Activated T-helper 17 cell treated with anti-CD3 and anti-CD28 coated beads, Interleukin-2, amount 50 U/mL, for 72 hours (primary cell): ENCODE measurements around the gene SLC2A2. TPM values are rescaled to one million over a fixed set of nuclear protein-coding genes. Genes with fewer than 3 reads are reported as not detected.
"Not testable (repeated sequence)": the region's sequence is repeated elsewhere in the genome, so short reads cannot be mapped to it uniquely, and the experiment has no call there.

Experiments used
- ATAC-seq: fragments of 150-1000 bp; cut with Tn5 transposase; replicated peaks from 2 replicates; pipeline ENCODE4 v1.10.0; 2021; ENCODE audit warnings: mild to moderate bottlenecking, moderate library complexity
- H3K27ac Mint-ChIP-seq: one replicate; pipeline ENCODE4 v1.8.0; 2022; ENCODE audit warnings: mixed read lengths
- H3K27me3 Mint-ChIP-seq: one replicate; pipeline ENCODE4 v1.8.0; 2022; ENCODE audit warnings: mixed read lengths
- H3K36me3 Mint-ChIP-seq: one replicate; pipeline ENCODE4 v1.8.0; 2022; ENCODE audit warnings: low read depth, mild to moderate bottlenecking, mixed read lengths
- H3K4me1 Mint-ChIP-seq: one replicate; pipeline ENCODE4 v1.8.0; 2022; ENCODE audit warnings: mixed read lengths
- H3K4me3 Mint-ChIP-seq: one replicate; pipeline ENCODE4 v1.8.0; 2022; ENCODE audit warnings: mild to moderate bottlenecking, mixed read lengths
- H3K9me3 Mint-ChIP-seq: one replicate; pipeline ENCODE4 v1.8.0; 2022; ENCODE audit warnings: mixed read lengths
- total RNA-seq, 2 donors: library from RNA; stranded (reverse); gene quantifications; one replicate each; pipeline ENCODE4 v1.2.3, GENCODE V29; 2022

Gene SLC2A2
- total RNA-seq, 2 donors from 2014 or later, result not detected

DNA sequence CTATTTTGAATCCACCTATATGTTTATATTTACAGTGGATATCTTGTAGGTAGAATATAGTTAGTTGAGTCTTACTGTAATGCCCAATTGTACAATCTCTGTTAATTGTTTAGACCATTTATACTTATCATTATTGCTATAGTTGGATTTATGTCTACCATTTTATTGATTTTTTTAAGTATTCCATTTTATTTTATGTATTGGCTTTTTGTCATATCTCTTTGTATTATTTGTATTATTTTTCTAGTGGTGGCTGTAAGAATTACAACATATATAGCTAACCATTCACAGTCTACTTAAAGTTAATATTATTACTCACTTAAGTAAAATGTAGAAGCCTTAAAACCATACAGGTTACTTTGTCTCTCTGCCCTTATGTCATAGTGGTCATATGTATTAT, 46.1 kb downstream of the SLC2A2 start:
- ATAC-seq, result no peak
- no peaks in the 10 kb centered on the region for H3K9me3 Mint-ChIP-seq
- peaks cover 20% of the 10 kb centered on the region for H3K27me3 Mint-ChIP-seq
- H3K4me3 Mint-ChIP-seq, result no peak overlapping the region
- H3K27ac Mint-ChIP-seq, result no peak overlapping the region
- H3K36me3 Mint-ChIP-seq, result no peaks in the 10 kb centered on the region
- H3K4me1 Mint-ChIP-seq, result no peaks in the 10 kb centered on the region

DNA sequence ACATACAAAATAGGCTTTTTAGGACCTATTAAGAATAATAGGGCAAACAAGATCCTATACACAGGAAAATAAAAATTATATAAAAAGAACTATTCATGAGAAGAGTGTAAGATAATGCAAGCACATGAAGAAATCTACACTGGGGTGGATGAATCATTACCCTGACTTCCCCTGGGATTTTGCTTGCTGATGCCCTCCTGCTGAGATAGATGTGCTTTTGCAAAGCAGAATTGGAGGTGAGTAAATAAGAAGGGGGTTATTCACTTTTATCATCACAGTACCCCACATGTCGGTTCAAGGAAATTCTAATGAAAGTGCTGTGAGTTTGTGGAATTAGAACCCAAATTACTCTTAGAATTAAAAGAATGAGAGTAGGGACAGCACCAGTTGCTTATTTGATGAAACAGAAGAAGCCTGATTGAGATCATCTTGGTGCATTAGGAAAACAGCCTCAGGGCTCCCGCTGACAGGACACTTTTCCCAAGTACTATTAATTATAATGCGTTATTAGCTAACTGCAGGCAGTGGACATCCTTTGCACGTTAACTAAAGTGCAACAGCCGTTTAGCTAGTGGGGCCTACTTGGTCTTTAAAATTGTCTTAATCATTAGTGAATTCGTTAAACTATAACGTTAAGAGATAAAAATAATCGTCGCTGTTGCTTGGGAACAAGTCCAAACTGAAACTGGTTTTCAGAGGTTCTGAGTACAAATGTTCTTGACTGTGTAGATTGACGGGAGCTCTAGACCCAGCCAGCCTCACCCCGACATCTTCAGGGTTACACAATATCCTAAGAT, 48.4 kb downstream of the SLC2A2 start:
- H3K4me1 Mint-ChIP-seq, result no peaks in the 10 kb centered on the region
- H3K27ac Mint-ChIP-seq, result no peak overlapping the region
- no peaks in the 10 kb centered on the region for H3K36me3 Mint-ChIP-seq
- H3K27me3 Mint-ChIP-seq, result peaks cover 27% of the 10 kb centered on the region
- H3K9me3 Mint-ChIP-seq, result peaks cover 4% of the 10 kb centered on the region
- no peak for ATAC-seq
- no peak overlapping the region for H3K4me3 Mint-ChIP-seq

DNA sequence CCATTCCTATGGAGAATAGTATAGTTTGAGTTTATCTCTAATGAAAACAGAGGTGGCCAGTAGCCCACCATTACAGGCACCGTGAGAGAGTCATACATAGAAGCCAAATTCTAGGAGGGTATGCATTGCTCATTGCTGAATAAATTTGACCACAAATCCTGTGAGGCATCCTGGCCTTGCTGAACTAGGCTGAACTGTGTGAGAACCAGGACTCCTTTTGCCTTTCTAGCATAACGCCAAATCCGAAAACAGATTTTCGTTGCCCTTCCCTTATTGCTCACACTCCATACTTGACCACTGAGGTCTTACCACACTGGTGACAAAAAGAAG, 50.4 kb downstream of the SLC2A2 start:
- ATAC-seq, result no peak
- Mint-ChIP-seq H3K27me3 (peaks cover 30% of the 10 kb centered on the region), H3K36me3 (no peaks in the 10 kb centered on the region), H3K27ac (no peak overlapping the region), H3K4me3 (no peak overlapping the region), H3K9me3 (peaks cover 4% of the 10 kb centered on the region), H3K4me1 (no peaks in the 10 kb centered on the region)

DNA sequence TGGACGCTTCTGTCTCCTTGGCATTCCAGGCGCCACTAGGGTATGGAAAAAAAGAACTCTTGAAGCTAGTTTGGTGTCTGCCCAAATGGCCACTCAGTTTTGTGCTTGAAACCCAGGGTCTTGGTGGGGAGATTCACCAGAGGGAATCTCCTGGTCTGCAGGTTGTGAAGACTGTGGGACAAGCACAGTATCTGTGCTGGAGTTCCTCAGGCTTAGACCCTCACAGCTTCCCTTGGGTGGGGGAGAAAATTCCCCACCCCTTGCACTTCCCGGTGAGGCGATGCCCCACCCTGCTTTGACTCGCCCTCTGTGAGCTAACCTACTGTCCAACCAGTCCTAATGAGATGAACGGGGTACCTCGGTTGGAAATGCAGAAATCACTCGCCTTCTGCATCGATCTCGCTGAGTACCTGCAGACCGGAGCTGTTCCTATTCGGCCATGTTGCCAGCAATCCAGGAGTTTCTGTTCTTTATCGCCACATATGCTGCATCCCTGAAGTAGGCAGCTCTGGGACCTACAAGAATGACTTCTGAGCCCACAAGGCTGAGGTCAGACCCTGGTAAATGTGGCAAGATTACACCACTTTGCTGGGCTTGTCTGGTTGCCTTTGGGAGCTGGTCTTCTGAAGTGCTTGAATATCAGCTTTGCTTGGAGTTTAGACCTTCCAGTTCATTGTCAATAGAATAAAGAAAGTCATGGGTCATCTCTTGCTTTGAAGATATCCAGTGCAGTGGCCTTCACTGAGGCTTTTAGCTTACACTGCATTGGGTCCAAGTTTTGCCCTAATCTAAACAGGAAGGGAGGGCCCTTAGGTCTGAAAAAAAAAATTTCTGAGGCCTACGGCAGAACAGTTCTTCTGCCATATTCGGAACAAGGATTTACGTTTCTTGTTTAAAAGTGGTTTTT, 51.0 kb downstream of the SLC2A2 start:
- no peaks in the 10 kb centered on the region for H3K36me3 Mint-ChIP-seq

GRCh38 chr3:170974872-170975271, 51.6 kb downstream of the SLC2A2 start:
- peaks cover 25% of the 10 kb centered on the region for H3K27me3 Mint-ChIP-seq
- H3K9me3 Mint-ChIP-seq, result peaks cover 7% of the 10 kb centered on the region
- H3K36me3 Mint-ChIP-seq, result no peaks in the 10 kb centered on the region
- no peaks in the 10 kb centered on the region for H3K4me1 Mint-ChIP-seq
- H3K27ac Mint-ChIP-seq, result no peak overlapping the region
- H3K4me3 Mint-ChIP-seq, result no peak overlapping the region
- no peak for ATAC-seq

More for the DNA sequence above, 51.0 kb downstream of the SLC2A2 start:
- no peak overlapping the region for H3K4me3 Mint-ChIP-seq
- ATAC-seq, result no peak
- H3K27ac Mint-ChIP-seq, result no peak overlapping the region
- H3K27me3 Mint-ChIP-seq, result peaks cover 30% of the 10 kb centered on the region
- H3K4me1 Mint-ChIP-seq, result no peaks in the 10 kb centered on the region
- H3K9me3 Mint-ChIP-seq, result peaks cover 7% of the 10 kb centered on the region

- H3K4me1 Mint-ChIP-seq, H3K36me3 Mint-ChIP-seq, H3K27ac Mint-ChIP-seq, H3K9me3 Mint-ChIP-seq, H3K4me3 Mint-ChIP-seq, ATAC-seq: not testable (repeated sequence)
- H3K27me3 Mint-ChIP-seq, result peaks cover 24% of the 10 kb centered on the region
These were observed 53.6 kb downstream of the SLC2A2 start for GRCh38 chr3:170972917-170973316.

DNA sequence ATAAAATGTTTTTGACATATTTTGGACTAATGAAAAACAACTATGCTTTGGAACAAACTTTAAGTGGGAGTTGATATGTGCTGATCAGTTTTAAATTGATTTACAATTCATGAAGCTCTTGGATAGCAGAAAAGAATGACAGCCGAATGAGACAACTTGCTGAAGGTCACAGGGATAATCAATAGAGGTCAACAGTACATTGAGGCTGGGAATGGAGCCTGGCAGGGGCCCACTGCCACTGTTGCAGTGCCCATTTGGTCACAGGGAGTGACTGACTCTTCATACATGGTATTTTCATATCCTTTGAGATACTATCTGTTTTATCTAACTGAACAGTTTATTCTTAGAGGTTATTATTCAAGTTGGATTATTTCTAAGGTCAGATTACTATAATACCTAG, 59.4 kb downstream of the SLC2A2 start:
- Mint-ChIP-seq H3K4me1 (no peaks in the 10 kb centered on the region), H3K27me3 (no peaks in the 10 kb centered on the region), H3K36me3 (no peaks in the 10 kb centered on the region), H3K4me3 (no peak overlapping the region), H3K27ac (no peak overlapping the region), H3K9me3 (peaks cover 4% of the 10 kb centered on the region)
- ATAC-seq, result no peak

DNA sequence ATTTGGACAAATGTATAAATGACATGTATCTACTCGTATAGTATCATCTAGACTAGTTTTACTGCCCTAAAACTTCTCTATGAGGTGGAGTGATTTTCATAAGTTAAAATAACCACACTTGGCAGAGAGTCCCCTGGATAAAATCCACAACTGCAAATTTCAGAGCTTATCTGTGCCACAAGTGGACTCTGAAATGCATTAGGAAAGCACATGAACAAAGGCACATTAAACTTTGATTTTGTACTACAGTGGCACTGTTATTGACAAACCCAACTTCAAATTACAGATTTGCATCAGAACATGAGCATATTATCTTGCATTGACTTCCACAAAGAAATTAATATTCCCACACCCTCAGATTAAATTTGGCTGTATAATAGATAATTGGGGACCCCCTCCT, 60.0 kb downstream of the SLC2A2 start:
- no peak for ATAC-seq
- H3K4me3 Mint-ChIP-seq, result no peak overlapping the region
- no peaks in the 10 kb centered on the region for H3K36me3 Mint-ChIP-seq
- H3K4me1 Mint-ChIP-seq, result no peaks in the 10 kb centered on the region
- H3K27me3 Mint-ChIP-seq, result no peaks in the 10 kb centered on the region
- H3K9me3 Mint-ChIP-seq, result peaks cover 4% of the 10 kb centered on the region
- H3K27ac Mint-ChIP-seq, result no peak overlapping the region

DNA sequence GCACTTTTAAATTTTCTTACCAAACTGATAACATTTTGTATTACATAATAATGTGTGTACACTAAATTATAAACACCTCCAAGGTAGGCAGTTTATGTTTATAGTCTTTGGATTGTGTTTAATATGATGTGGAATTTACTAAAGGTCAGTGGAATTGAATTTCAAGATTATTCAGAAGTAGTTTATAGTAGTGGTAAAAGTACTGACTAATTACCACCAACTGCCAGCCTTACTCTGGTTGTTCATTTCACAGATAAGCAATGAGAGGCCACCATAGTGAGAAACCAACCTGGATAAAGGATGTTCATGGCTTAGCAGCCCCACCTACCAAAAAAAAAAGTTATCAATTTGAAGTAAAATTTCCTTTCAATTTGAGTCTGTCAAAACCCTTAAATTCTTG, 64.1 kb downstream of the SLC2A2 start:
- Mint-ChIP-seq H3K4me1 (no peaks in the 10 kb centered on the region), H3K27me3 (peaks cover 7% of the 10 kb centered on the region), H3K27ac (no peak overlapping the region), H3K36me3 (no peaks in the 10 kb centered on the region), H3K9me3 (no peaks in the 10 kb centered on the region), H3K4me3 (no peak overlapping the region)
- ATAC-seq, result no peak

- Mint-ChIP-seq H3K9me3 (no peaks in the 10 kb centered on the region), H3K27me3 (peaks cover 9% of the 10 kb centered on the region), H3K27ac (no peak overlapping the region), H3K4me1 (no peaks in the 10 kb centered on the region), H3K4me3 (no peak overlapping the region), H3K36me3 (no peaks in the 10 kb centered on the region)
- no peak for ATAC-seq
These were observed 64.7 kb downstream of the SLC2A2 start for GRCh38 chr3:170961616-170962400.

DNA sequence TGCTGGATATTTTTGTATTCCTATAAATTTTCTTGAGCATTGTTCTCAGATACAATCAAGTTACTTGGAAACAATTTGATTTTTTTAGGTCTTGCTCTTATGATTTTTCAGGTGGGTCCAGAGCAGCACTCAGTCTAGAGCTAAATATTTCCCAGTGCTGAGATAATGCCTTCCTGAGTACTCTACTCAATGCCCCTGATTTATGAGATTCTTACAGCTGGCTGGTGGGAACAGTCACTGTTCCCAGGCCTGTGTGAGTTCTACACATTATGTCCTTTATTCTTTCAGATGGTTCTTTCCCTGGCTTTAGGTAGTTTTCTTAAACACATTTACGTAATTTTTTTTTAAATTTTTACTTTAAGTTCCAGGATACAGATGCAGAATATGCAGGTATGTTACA, 67.1 kb downstream of the SLC2A2 start:
- Mint-ChIP-seq H3K4me1 (no peaks in the 10 kb centered on the region), H3K27ac (no peak overlapping the region), H3K4me3 (no peak overlapping the region), H3K36me3 (no peaks in the 10 kb centered on the region), H3K27me3 (peaks cover 17% of the 10 kb centered on the region), H3K9me3 (no peaks in the 10 kb centered on the region)
- no peak for ATAC-seq

GRCh38 chr3:170956647-170957046, 69.9 kb downstream of the SLC2A2 start:
- ATAC-seq, result no peak
- peaks cover 17% of the 10 kb centered on the region for H3K27me3 Mint-ChIP-seq
- H3K4me3 Mint-ChIP-seq, result no peak overlapping the region
- H3K27ac Mint-ChIP-seq, result no peak overlapping the region
- no peaks in the 10 kb centered on the region for H3K4me1 Mint-ChIP-seq
- H3K9me3 Mint-ChIP-seq, result no peaks in the 10 kb centered on the region
- H3K36me3 Mint-ChIP-seq, result no peaks in the 10 kb centered on the region

GRCh38 chr3:170953736-170954135, 72.8 kb downstream of the SLC2A2 start:
- peaks cover 14% of the 10 kb centered on the region for H3K27me3 Mint-ChIP-seq
- H3K4me3 Mint-ChIP-seq, result no peak overlapping the region
- no peaks in the 10 kb centered on the region for H3K4me1 Mint-ChIP-seq
- no peak for ATAC-seq
- no peaks in the 10 kb centered on the region for H3K9me3 Mint-ChIP-seq
- H3K27ac Mint-ChIP-seq, result no peak overlapping the region
- H3K36me3 Mint-ChIP-seq, result no peaks in the 10 kb centered on the region

DNA sequence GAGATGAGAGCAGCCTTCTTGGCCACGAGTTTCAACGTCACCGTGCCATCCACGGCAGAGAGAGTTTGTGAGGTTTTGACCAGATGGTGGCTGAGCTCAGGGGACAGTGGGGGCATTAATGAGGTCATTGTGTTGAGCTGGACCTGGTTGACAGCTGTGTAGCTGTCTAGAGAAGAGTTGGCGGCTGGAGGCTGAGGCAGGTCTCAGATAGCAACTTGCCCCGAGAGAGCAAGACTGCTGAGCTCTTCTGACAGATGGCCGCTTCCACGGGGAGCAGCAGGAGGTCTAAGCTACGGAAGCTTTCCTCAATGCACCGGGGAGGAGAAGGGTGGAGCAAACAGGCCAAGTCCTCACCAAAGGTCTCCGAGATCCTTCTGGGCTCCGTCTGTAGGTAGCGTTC, 73.3 kb downstream of the SLC2A2 start:
- Mint-ChIP-seq H3K4me1 (no peaks in the 10 kb centered on the region), H3K4me3 (no peak overlapping the region), H3K27me3 (peaks cover 14% of the 10 kb centered on the region)

More for the DNA sequence above, 73.3 kb downstream of the SLC2A2 start:
- H3K27ac Mint-ChIP-seq, result no peak overlapping the region
- no peaks in the 10 kb centered on the region for H3K9me3 Mint-ChIP-seq
- H3K36me3 Mint-ChIP-seq, result no peaks in the 10 kb centered on the region
- ATAC-seq, result no peak
